HG02840 (cell line): Measurements from ENCODE around the gene PRPF8.

Experiments used
- ATAC-seq: cut with Tn5 transposase; IDR thresholded peaks from one replicate; pipeline ENCODE4 v1.9.1; 2021; ENCODE audit warnings: mild to moderate bottlenecking, moderate library complexity, moderate number of reproducible peaks; ENCODE audit not compliant: unreplicated experiment, low FRiP score

PRPF8 gene

GRCh38 chr17:1628856-1629503, 55.7 kb downstream of the PRPF8 start:
- peak; percentile 49 for ATAC-seq

DNA sequence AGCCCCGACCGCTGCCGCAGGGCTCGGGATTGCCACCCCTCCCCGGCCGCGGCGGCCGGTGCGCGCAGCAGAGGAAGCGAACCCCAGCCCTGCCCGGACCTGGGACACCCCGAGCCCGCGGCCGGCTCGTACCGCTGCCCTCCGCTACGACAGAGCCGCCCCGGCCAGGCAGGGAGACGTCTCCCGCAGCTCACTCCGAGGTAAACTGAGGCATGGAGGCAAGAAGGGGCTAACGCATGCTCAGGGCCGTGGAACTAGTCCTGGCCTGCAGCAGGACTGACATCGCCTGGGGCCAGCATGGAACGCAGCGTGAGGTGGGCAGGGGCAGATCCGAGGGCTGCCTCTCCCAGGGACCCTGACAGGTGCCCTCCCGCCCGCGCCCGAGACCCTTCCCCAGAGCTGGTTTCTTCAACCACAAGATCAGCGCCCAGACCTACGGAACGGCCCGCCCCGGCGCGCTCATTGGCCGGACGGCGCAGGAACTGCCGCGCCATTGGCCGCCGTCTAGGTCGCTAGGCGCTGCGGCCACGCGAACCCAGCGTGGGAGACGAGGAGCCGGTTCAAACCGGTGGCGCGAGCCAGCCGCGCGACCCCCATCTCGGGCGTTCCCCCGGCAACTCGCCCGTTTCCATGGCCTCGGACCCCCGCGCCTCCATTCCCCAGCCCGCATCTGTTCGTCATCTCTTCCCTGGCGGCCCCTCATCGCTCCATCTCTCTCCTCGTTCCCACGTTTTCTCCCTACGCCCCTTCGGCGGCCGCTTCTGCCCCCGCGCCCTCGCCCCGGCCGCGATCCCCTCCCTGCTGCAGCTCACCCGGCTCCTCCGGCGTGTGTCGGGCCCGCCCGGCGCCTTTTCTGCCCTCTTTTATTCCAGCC, 56.4 kb downstream of the PRPF8 start, which contains the start of gene SLC43A2:
Gene SLC43A2, minus strand, starts transcription at position 853 of the 874 bp plus-strand sequence. CDS start 960 bp downstream, outside the sequence.
- peak; percentile 61 for ATAC-seq

- ATAC-seq, result no peak
These were observed 57.3 kb downstream of the PRPF8 start for GRCh38 chr17:1627182-1627981.

GRCh38 chr17:1626333-1626732, 58.3 kb downstream of the PRPF8 start:
- ATAC-seq, result no peak

GRCh38 chr17:1625581-1625980, 59.1 kb downstream of the PRPF8 start:
- ATAC-seq, result no peak

- no peak for ATAC-seq
These were observed 59.6 kb downstream of the PRPF8 start for GRCh38 chr17:1625053-1625452.

DNA sequence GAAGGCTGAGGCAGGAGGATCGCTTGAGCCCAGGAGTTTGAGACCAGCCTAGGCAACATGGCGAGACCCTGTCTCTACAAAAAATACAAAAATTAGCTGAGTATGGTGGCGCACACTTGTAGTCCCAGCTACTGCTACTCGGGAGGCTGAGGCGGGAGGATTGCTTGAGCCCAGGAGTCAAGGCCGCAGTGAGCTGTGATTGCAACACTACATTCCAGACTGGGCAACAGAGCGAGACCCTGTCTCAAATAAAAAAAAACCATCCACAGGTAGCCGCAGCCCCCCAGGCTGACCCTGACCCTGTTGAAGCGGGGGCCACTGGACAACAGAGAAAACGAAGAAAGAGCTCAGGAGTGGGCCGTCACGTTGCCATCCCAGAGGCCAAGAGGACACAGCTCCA, 60.0 kb downstream of the PRPF8 start:
- no peak for ATAC-seq

- no peak for ATAC-seq
These were observed 61.5 kb downstream of the PRPF8 start for GRCh38 chr17:1623057-1623630.

- ATAC-seq, result no peak
These were observed 63.3 kb downstream of the PRPF8 start for GRCh38 chr17:1621273-1621954.

GRCh38 chr17:1620486-1620885, 64.2 kb downstream of the PRPF8 start:
- no peak for ATAC-seq

- no peak for ATAC-seq
These were observed 67.0 kb downstream of the PRPF8 start for GRCh38 chr17:1617620-1618174.

GRCh38 chr17:1616101-1616500, 68.6 kb downstream of the PRPF8 start:
- ATAC-seq, result no peak

- no peak for ATAC-seq
These were observed 72.3 kb downstream of the PRPF8 start for GRCh38 chr17:1612400-1612799.

DNA sequence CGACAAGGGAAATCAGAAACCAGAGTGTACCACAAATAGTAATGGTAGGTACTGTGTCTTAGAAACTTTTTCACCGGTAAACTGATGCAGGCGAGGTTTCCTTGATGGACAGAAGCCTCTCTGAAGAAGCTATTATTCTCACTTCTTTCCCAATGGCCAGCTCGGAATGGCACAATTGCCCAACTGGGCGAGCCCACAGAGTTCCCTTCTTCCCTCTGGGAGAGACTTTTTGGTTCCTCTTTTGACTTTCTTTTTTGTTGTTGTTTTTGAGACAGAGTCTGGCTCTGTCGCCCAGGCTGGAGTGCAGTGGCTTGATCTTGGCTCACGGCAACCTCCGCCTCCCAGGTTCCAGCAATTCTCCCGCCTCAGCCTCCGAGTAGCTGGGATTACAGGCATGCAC, 73.0 kb downstream of the PRPF8 start:
- no peak for ATAC-seq

- no peak for ATAC-seq
These were observed 76.0 kb downstream of the PRPF8 start for GRCh38 chr17:1608676-1609075.

- no peak for ATAC-seq
These were observed 76.7 kb downstream of the PRPF8 start for GRCh38 chr17:1607971-1608320.

- ATAC-seq, result no peak
These were observed 78.2 kb downstream of the PRPF8 start for GRCh38 chr17:1606352-1606985.

DNA sequence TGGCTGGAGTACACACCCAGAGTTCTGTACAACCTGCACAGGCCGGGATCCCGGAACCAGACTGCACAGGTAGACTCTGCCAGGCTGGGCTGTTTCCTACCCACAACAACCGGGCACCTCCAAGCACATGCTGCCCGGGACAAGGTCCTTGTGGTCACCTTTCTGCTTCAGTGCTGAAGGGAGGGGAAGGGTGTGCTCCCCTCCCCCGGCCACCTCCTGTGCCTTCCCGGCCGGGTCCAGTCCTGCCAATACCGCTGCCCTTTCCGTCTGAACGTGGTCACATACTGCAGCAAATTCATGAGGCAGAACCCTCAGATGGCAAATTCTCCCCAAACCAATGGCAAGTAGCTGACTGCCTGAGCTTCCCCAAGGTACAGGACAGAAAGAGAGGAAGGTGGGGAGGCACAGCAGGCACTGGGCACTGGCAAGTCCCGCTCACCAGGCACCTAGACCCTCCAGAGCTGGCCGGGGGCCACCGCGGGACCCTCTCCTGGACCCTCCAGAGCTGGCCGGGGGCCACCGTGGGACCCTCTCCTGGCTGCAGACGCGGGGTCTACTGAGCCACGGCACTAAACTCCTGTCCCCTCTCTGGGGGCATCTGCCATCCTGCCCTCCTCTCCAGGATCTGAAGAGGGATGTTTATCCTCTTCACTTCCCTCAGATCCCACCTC, 78.9 kb downstream of the PRPF8 start:
- ATAC-seq, result no peak
